Keratinocyte (primary cell): ENCODE data around the gene ADGRB2. TPM values are rescaled to one million over a fixed set of nuclear protein-coding genes. Genes with fewer than 3 reads are reported as not detected.

ENCODE experiments used
- DNase-seq: peaks from one replicate; pipeline ENCODE4 v3.0.0-alpha.2; 2011; ENCODE audit warnings: low read depth, missing footprints, low spot score
- FAIRE-seq: peaks from 2 replicates; lab custom pipeline; 2011; peaks lifted over from hg19 to GRCh38; lab: Jason Lieb, UNC
- H2AFZ ChIP-seq: 2 replicates; pipeline ENCODE4 v1.6.0; 2012; ENCODE audit warnings: low read length, control low read depth, inconsistent platforms; ENCODE audit not compliant: control insufficient read depth
- H3K27ac ChIP-seq: 2 replicates; pipeline ENCODE4 v1.5.1; 2011; ENCODE audit warnings: low read length; ENCODE audit not compliant: control insufficient read depth, insufficient read depth
- H3K27me3 ChIP-seq: 3 replicates; pipeline ENCODE4 v1.6.0; 2011; ENCODE audit warnings: low read length; ENCODE audit not compliant: control insufficient read depth, insufficient read depth; ENCODE audit errors: extremely low read depth
- H3K36me3 ChIP-seq, 2 experiments: 2 replicates in 1 of 2; 3 replicates in 1 of 2; pipeline ENCODE4 v1.5.1; 2011; ENCODE audit warnings: low read length in 2 of 2, mild to moderate bottlenecking in 1 of 2; ENCODE audit not compliant: control insufficient read depth in 2 of 2, insufficient read depth in 2 of 2; ENCODE audit errors: extremely low read depth in 1 of 2
- H3K4me1 ChIP-seq: 3 replicates; pipeline ENCODE4 v1.5.1; 2011; ENCODE audit warnings: low read length; ENCODE audit not compliant: control insufficient read depth, insufficient read depth; ENCODE audit errors: extremely low read depth
- H3K4me2 ChIP-seq: 3 replicates; pipeline ENCODE4 v1.6.0; 2011; ENCODE audit warnings: low read depth, low read length; ENCODE audit not compliant: control insufficient read depth, insufficient read depth; ENCODE audit errors: extremely low read depth
- H3K4me3 ChIP-seq, 3 experiments: fragments of 200-600 bp in 1 of 3; sonication (generic) in 1 of 3; 2 replicates in 2 of 3; 3 replicates in 1 of 3; pipeline ENCODE4 v1.5.1; 2011 to 2016; ENCODE audit warnings: low read length in 3 of 3, mild to moderate bottlenecking in 3 of 3, control low read depth in 2 of 3, inconsistent platforms in 1 of 3, low read depth in 1 of 3, mixed read lengths in 1 of 3, mixed run types in 1 of 3, moderate library complexity in 1 of 3; ENCODE audit not compliant: control insufficient read depth in 2 of 3, insufficient read depth in 2 of 3; ENCODE audit errors: extremely low read depth in 1 of 3
- H3K79me2 ChIP-seq: 2 replicates; pipeline ENCODE4 v1.6.0; 2012; ENCODE audit warnings: low read length; ENCODE audit not compliant: control insufficient read depth, insufficient read depth
- H3K9ac ChIP-seq: 3 replicates; pipeline ENCODE4 v1.6.0; 2011; ENCODE audit warnings: low read length; ENCODE audit not compliant: control insufficient read depth, insufficient read depth; ENCODE audit errors: extremely low read depth
- H3K9me1 ChIP-seq: 3 replicates; pipeline ENCODE4 v1.6.0; 2011; ENCODE audit warnings: low read length; ENCODE audit not compliant: control insufficient read depth, insufficient read depth; ENCODE audit errors: extremely low read depth
- H3K9me3 ChIP-seq: 2 replicates; pipeline ENCODE4 v1.5.1; 2012; ENCODE audit warnings: low read depth, low read length; ENCODE audit not compliant: control insufficient read depth
- H4K20me1 ChIP-seq: 3 replicates; pipeline ENCODE4 v1.6.0; 2011; ENCODE audit warnings: low read length; ENCODE audit not compliant: control insufficient read depth, insufficient read depth; ENCODE audit errors: extremely low read depth
- EZH2 ChIP-seq: IDR thresholded peaks from one replicate; pipeline ENCODE4 v1.6.1; 2012; ENCODE audit warnings: inconsistent platforms, mild to moderate bottlenecking, low read length, moderate library complexity
- dilution Hi-C: fragments of 300-500 bp; cut with MboI; formaldehyde crosslinking; loops from one replicate; pipeline ENCODE4 v1.7.0; 2020; ENCODE audit warnings: low sequenced_read_pairs; ENCODE audit not compliant: extremely low pct_ligation_motif_present
- polyA plus RNA-seq, 5 experiments: library from polyadenylated mRNA; depleted of rRNA in 3 of 5; stranded (reverse) in 3 of 5; stranded (forward) in 1 of 5; unstranded in 1 of 5; fragments of >200 nt; gene quantifications; 1 replicate in 1 of 5; 2 replicates in 3 of 5; 3 replicates in 1 of 5; pipeline versions ENCODE4 v1.2.1 to v1.2.3, GENCODE V29; 2011 to 2012; ENCODE audit warnings: missing spikeins in 2 of 5, low read depth in 1 of 5, low replicate concordance in 1 of 5
- TF ChIP-seq, protein P1 (sequence below), 3 experiments: IDR thresholded peaks in 1 of 3; conservative IDR thresholded peaks in 1 of 3; optimal IDR thresholded peaks in 1 of 3; 2 replicates in 2 of 3; 3 replicates in 1 of 3; pipeline versions ENCODE3 to v1.5.1; 2011; ENCODE audit warnings: low read length in 3 of 3, mild to moderate bottlenecking in 3 of 3, moderate library complexity in 2 of 3, control low read depth in 1 of 3, inconsistent platforms in 1 of 3; ENCODE audit not compliant: insufficient read depth in 2 of 3; ENCODE audit errors: extremely low read depth in 1 of 3

The ADGRB2 gene
- polyA plus RNA-seq, 1 donor (not counting 4 experiments of a cell fraction or from before 2014, with no cell fraction given): 0.68 TPM

DNA sequence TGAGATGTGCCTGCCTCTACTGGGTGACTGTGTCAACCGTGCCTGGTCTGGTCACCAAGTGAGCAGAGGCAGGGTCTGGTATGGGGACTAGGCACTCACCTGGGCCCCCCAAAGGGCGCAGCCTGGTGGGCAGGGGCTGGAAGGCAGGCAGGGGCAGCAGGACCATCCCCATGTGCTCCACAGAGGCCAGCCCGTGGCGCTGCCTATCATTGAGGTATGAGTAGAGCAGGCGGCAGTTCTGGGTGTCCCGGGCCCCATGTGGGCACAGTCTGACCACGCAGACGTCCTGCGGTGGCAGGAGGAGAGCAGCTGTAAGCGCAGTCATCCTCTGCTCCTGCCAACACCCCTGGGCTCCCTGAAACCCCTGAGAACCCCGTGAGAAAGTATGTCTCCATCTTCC, 28.0 kb upstream of the ADGRB2 start:
- TF ChIP-seq EZH2: no peak
- TF ChIP-seq, protein P1, sequence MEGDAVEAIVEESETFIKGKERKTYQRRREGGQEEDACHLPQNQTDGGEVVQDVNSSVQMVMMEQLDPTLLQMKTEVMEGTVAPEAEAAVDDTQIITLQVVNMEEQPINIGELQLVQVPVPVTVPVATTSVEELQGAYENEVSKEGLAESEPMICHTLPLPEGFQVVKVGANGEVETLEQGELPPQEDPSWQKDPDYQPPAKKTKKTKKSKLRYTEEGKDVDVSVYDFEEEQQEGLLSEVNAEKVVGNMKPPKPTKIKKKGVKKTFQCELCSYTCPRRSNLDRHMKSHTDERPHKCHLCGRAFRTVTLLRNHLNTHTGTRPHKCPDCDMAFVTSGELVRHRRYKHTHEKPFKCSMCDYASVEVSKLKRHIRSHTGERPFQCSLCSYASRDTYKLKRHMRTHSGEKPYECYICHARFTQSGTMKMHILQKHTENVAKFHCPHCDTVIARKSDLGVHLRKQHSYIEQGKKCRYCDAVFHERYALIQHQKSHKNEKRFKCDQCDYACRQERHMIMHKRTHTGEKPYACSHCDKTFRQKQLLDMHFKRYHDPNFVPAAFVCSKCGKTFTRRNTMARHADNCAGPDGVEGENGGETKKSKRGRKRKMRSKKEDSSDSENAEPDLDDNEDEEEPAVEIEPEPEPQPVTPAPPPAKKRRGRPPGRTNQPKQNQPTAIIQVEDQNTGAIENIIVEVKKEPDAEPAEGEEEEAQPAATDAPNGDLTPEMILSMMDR (optimal IDR thresholded peaks at IDR 0.05 in 1 of 3, IDR thresholded peaks at IDR 0.05 in 1 of 3, conservative IDR thresholded peaks at IDR 0.05 in 1 of 3; ENCODE audit: extremely low read depth in 1 of 3, insufficient read depth in 2 of 3, low read length in 3 of 3): no peak
- FAIRE-seq (no peak), DNase-seq (no peak)
- no peak overlapping the region for H3K9ac ChIP-seq
- H3K4me3 ChIP-seq: no peak overlapping the region
- H3K9me3 ChIP-seq: no peaks in the 10 kb centered on the region
- H3K27ac ChIP-seq: no peak overlapping the region
- H3K79me2 ChIP-seq: no peaks in the 10 kb centered on the region
- no peaks in the 10 kb centered on the region for H3K27me3 ChIP-seq
- no peaks in the 10 kb centered on the region for H3K36me3 ChIP-seq
- no peak overlapping the region for H3K4me2 ChIP-seq
- peaks cover 12% of the 10 kb centered on the region for H3K4me1 ChIP-seq
- dilution Hi-C loops: no loop called here
- no peaks in the 10 kb centered on the region for H3K9me1 ChIP-seq
- H4K20me1 ChIP-seq: no peaks in the 10 kb centered on the region
- H2AFZ ChIP-seq: no peak overlapping the region

DNA sequence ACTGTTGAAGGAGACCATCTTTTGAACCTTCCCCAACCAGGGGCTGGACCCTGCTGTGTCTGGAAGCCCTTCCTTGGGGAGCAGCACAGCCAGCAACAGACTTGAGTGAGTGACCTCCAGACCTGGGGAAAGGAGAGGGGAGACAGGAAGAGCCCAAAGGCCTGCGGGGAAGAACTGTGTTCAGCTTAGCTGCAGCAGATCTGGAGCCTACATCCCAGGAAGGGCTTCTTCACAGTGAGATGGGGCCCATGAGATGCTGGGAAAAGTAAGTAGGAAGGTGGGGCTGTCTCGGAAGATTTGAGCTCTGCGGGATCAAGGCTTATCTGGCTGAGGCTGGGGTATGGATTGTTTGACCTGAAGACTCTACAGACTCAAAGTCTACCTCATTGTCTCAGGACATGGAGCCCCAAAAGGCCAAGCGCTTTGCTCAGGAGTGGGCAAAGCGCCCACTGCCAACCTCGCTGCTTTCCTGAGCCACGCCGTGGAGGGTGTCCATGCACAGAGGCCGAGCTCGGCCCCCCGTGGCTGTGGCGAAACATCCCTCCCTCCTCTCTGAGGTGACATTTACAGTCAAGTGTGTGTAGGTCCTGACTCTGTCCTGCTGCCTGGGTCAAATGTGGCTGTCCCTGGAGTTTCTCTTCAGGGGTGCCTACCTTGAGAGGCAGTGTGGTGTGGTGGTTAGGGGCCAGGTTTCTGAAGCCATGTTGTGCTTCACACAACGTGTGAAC, 27.2 kb upstream of the ADGRB2 start:
- Histone ChIP-seq H3K9me1 (no peaks in the 10 kb centered on the region), H3K36me3 (no peaks in the 10 kb centered on the region), H3K79me2 (no peaks in the 10 kb centered on the region), H3K27ac (no peak overlapping the region), H4K20me1 (no peaks in the 10 kb centered on the region), H3K9ac (no peak overlapping the region), H3K27me3 (no peaks in the 10 kb centered on the region), H2AFZ (no peak overlapping the region), H3K4me2 (no peak overlapping the region), H3K4me1 (peaks cover 11% of the 10 kb centered on the region), H3K9me3 (no peaks in the 10 kb centered on the region), H3K4me3 (no peak overlapping the region)
- no peak for DNase-seq
- dilution Hi-C loops: no loop called here
- no peak for FAIRE-seq
- TF ChIP-seq, protein P1 (optimal IDR thresholded peaks at IDR 0.05 in 1 of 3, IDR thresholded peaks at IDR 0.05 in 1 of 3, conservative IDR thresholded peaks at IDR 0.05 in 1 of 3; ENCODE audit: extremely low read depth in 1 of 3, insufficient read depth in 2 of 3, low read length in 3 of 3): no peak
